HCT116 (cell line): Measurements from ENCODE around the gene MAST4.

ENCODE experiments used
- CBX3 ChIP-seq: IDR thresholded peaks from 2 replicates; pipeline ENCODE4 v1.6.1; 2012; ENCODE audit warnings: low read depth
- ELF1 ChIP-seq: IDR thresholded peaks from 2 replicates; pipeline ENCODE4 v1.6.1; 2012; ENCODE audit warnings: low read depth, borderline replicate concordance
- EZH2 ChIP-seq: fragments of 200-600 bp; sonication (generic); IDR thresholded peaks from 2 replicates; pipeline ENCODE4 v1.6.1; 2017; ENCODE audit warnings: antibody characterized with exemption, mixed run types
- FOSL1 ChIP-seq: IDR thresholded peaks from 2 replicates; pipeline ENCODE4 v1.6.1; 2012; ENCODE audit warnings: low read depth
- JUND ChIP-seq: IDR thresholded peaks from 2 replicates; pipeline ENCODE4 v1.6.1; 2012
- POLR2A ChIP-seq: IDR thresholded peaks from 2 replicates; pipeline ENCODE4 v1.7.0; 2011; ENCODE audit warnings: borderline replicate concordance; ENCODE audit not compliant: insufficient read depth, insufficient read length; ENCODE audit errors: extremely low read depth
- POLR2AphosphoS5 ChIP-seq: IDR thresholded peaks from 2 replicates; pipeline ENCODE4 v1.6.1; 2011; ENCODE audit warnings: mild to moderate bottlenecking, low read depth, low read length, moderate library complexity
- RAD21 ChIP-seq: IDR thresholded peaks from 2 replicates; pipeline ENCODE4 v1.6.1; 2012; ENCODE audit warnings: low read depth, mild to moderate bottlenecking
- SRF ChIP-seq: IDR thresholded peaks from 2 replicates; pipeline ENCODE4 v1.6.1; 2012; ENCODE audit warnings: low read depth
- YY1 ChIP-seq: IDR thresholded peaks from 2 replicates; pipeline ENCODE4 v1.6.1; 2011; ENCODE audit warnings: low read length, low read depth, moderate library complexity, mild to moderate bottlenecking; ENCODE audit not compliant: insufficient replicate concordance; ENCODE audit errors: extremely low read depth
- TF ChIP-seq, protein P1 (sequence below), 3 experiments: fragments of 200-600 bp in 1 of 3; sonication (generic) in 1 of 3; IDR thresholded peaks in 2 of 3; conservative IDR thresholded peaks in 1 of 3; 2 replicates each; pipeline ENCODE4 v1.5.1; 2012 to 2017; ENCODE audit warnings: low read depth in 2 of 3, low read length in 2 of 3, antibody characterized with exemption in 1 of 3, borderline replicate concordance in 1 of 3, control low read depth in 1 of 3, mild to moderate bottlenecking in 1 of 3, mixed read lengths in 1 of 3, mixed run types in 1 of 3, moderate library complexity in 1 of 3; ENCODE audit not compliant: insufficient read depth in 1 of 3
- TF ChIP-seq, protein P2 (sequence below): IDR thresholded peaks from 2 replicates; pipeline ENCODE4 v1.6.1; 2011; ENCODE audit warnings: mild to moderate bottlenecking, low read length, moderate library complexity; ENCODE audit not compliant: insufficient replicate concordance; ENCODE audit errors: extremely low read depth
- TF ChIP-seq, protein P3 (sequence below): IDR thresholded peaks from 2 replicates; pipeline ENCODE4 v1.6.1; 2012; ENCODE audit warnings: low read depth

DNA sequence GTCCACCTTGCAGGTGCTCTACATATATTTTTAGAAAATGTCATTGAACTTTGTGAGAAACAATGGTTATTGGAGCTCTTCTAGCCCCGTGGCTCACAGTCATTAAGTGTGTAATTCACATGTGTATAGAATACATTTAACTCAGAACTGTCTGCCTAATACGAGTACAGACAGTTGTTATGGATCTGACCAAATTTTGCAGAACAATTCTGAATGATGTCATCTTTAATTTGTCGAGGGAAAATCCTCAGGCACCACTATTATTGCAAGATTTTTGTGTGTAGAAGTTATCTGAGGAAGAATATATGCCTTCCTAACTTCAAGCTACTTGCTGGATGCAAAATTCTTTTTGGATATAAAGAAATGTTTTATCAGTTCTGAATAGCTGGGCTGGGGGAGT, 383.5 kb downstream of the MAST4 start:
- TF ChIP-seq, protein P1, sequence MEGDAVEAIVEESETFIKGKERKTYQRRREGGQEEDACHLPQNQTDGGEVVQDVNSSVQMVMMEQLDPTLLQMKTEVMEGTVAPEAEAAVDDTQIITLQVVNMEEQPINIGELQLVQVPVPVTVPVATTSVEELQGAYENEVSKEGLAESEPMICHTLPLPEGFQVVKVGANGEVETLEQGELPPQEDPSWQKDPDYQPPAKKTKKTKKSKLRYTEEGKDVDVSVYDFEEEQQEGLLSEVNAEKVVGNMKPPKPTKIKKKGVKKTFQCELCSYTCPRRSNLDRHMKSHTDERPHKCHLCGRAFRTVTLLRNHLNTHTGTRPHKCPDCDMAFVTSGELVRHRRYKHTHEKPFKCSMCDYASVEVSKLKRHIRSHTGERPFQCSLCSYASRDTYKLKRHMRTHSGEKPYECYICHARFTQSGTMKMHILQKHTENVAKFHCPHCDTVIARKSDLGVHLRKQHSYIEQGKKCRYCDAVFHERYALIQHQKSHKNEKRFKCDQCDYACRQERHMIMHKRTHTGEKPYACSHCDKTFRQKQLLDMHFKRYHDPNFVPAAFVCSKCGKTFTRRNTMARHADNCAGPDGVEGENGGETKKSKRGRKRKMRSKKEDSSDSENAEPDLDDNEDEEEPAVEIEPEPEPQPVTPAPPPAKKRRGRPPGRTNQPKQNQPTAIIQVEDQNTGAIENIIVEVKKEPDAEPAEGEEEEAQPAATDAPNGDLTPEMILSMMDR (IDR thresholded peaks at IDR 0.05 in 2 of 3, conservative IDR thresholded peaks at IDR 0.05 in 1 of 3; ENCODE audit: borderline replicate concordance in 1 of 3, insufficient read depth in 1 of 3, low read depth in 2 of 3, low read length in 2 of 3) = no peak
- TF ChIP-seq POLR2A (no peak), CBX3 (no peak), YY1 (no peak), FOSL1 (no peak), JUND (no peak), EZH2 (no peak), ELF1 (no peak), SRF (no peak), POLR2AphosphoS5 (no peak), RAD21 (no peak)
- TF ChIP-seq, protein P2, sequence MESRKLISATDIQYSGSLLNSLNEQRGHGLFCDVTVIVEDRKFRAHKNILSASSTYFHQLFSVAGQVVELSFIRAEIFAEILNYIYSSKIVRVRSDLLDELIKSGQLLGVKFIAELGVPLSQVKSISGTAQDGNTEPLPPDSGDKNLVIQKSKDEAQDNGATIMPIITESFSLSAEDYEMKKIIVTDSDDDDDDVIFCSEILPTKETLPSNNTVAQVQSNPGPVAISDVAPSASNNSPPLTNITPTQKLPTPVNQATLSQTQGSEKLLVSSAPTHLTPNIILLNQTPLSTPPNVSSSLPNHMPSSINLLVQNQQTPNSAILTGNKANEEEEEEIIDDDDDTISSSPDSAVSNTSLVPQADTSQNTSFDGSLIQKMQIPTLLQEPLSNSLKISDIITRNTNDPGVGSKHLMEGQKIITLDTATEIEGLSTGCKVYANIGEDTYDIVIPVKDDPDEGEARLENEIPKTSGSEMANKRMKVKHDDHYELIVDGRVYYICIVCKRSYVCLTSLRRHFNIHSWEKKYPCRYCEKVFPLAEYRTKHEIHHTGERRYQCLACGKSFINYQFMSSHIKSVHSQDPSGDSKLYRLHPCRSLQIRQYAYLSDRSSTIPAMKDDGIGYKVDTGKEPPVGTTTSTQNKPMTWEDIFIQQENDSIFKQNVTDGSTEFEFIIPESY = no peak
- TF ChIP-seq, protein P3, sequence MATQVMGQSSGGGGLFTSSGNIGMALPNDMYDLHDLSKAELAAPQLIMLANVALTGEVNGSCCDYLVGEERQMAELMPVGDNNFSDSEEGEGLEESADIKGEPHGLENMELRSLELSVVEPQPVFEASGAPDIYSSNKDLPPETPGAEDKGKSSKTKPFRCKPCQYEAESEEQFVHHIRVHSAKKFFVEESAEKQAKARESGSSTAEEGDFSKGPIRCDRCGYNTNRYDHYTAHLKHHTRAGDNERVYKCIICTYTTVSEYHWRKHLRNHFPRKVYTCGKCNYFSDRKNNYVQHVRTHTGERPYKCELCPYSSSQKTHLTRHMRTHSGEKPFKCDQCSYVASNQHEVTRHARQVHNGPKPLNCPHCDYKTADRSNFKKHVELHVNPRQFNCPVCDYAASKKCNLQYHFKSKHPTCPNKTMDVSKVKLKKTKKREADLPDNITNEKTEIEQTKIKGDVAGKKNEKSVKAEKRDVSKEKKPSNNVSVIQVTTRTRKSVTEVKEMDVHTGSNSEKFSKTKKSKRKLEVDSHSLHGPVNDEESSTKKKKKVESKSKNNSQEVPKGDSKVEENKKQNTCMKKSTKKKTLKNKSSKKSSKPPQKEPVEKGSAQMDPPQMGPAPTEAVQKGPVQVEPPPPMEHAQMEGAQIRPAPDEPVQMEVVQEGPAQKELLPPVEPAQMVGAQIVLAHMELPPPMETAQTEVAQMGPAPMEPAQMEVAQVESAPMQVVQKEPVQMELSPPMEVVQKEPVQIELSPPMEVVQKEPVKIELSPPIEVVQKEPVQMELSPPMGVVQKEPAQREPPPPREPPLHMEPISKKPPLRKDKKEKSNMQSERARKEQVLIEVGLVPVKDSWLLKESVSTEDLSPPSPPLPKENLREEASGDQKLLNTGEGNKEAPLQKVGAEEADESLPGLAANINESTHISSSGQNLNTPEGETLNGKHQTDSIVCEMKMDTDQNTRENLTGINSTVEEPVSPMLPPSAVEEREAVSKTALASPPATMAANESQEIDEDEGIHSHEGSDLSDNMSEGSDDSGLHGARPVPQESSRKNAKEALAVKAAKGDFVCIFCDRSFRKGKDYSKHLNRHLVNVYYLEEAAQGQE = no peak
